ENCODE results near the gene PTGES3.
A peak's percentile ranks its signal among the peaks of the same experiment; 100 is the strongest.

PTGES3 gene

GRCh38 chr12:56694161-56694560 lies 6.1 kb upstream of the PTGES3 start:
- no peak for TF ChIP-seq CTCF (IDR thresholded peaks at IDR 0.05; ENCODE audit: insufficient read depth, low read length, missing control alignments)
- DNase-seq (ENCODE audit: low read depth, low spot score) = no peak
- POLR2A ChIA-PET = no interaction called here
- CTCF ChIA-PET = no interaction called here
- no peak overlapping the region for H3K4me3 ChIP-seq (ENCODE audit: low read depth, low read length)

- POLR2A ChIA-PET = interaction anchor here (0.6 to 1.9 kb wide), 5 partner anchors 26 to 43 kb away, joined by 3 to 9 read pairs (median 5); partner anchors contain the start of genes ATP5F1B and NACA
- no peak for DNase-seq (ENCODE audit: low read depth, low spot score)
- TF ChIP-seq CTCF (IDR thresholded peaks at IDR 0.05; ENCODE audit: insufficient read depth, low read length, missing control alignments) = no peak
- CTCF ChIA-PET = interaction anchor here (1.5 kb wide), 1 partner anchor 52 kb away, joined by 6 read pairs; no protein-coding TSS in a partner anchor
- peak overlapping the region; percentile 59 for H3K4me3 ChIP-seq (ENCODE audit: low read depth, low read length)
These were observed 694 bp upstream of the PTGES3 start for GRCh38 chr12:56688846-56689109.

- no peak for TF ChIP-seq CTCF (IDR thresholded peaks at IDR 0.05; ENCODE audit: insufficient read depth, low read length, missing control alignments)
- H3K4me3 ChIP-seq (ENCODE audit: low read depth, low read length) = peak overlapping the region; percentile 95
- CTCF ChIA-PET = interaction anchor here (1.5 to 5.8 kb wide), 2 partner anchors 51 to 52 kb away, joined by 6 to 26 read pairs; no protein-coding TSS in a partner anchor
- POLR2A ChIA-PET = interaction anchor here (1.0 to 1.9 kb wide), 3 partner anchors 11 to 42 kb away, joined by 3 to 9 read pairs (median 3); partner anchors contain the start of genes ATP5F1B and NACA
- no peak for DNase-seq (ENCODE audit: low read depth, low spot score)
These were observed 608 bp downstream of the PTGES3 start for GRCh38 chr12:56687223-56688128.

DNA sequence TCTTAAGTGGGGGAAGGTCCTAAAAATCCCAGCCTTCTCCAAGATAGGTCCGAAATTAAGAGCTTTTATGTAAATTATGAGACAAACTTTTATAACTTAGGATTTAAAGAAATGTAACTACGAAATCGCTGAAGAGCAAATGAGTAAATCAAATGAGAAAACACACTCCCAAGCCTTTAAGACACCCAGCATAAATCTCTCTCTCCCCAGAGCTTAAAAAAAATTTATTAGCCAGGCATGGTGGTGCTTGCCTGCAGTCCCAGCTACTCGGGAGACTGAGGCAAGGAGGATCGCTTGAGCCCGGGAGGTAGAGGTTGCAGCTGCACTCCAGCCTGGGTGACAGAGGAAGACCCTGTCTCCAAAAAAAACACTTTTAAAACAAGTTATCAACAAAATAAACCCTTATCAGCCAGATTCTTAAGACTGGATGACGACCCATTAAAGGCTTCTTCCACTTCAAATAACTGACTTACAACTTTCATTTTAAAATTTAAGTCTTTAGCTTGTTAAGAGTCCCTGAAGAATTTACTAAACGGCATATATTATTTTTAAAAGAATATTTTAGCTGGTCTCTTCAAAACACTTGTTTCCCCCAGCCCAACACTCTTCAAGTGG lies 3.2 kb downstream of the PTGES3 start:
- ChIA-PET CTCF (interaction anchor here (0.7 to 5.8 kb wide), 6 partner anchors 10 to 49 kb away, joined by 3 to 26 read pairs (median 3); no protein-coding TSS in a partner anchor), POLR2A (interaction anchor here (0.6 kb wide), 1 partner anchor 1042 kb away, joined by 3 read pairs; no protein-coding TSS in a partner anchor)
- no peak for DNase-seq (ENCODE audit: low read depth, low spot score)
- TF ChIP-seq CTCF (IDR thresholded peaks at IDR 0.05; ENCODE audit: insufficient read depth, low read length, missing control alignments) = no peak
- peak overlapping the region; percentile 40 for H3K4me3 ChIP-seq (ENCODE audit: low read depth, low read length)

DNA sequence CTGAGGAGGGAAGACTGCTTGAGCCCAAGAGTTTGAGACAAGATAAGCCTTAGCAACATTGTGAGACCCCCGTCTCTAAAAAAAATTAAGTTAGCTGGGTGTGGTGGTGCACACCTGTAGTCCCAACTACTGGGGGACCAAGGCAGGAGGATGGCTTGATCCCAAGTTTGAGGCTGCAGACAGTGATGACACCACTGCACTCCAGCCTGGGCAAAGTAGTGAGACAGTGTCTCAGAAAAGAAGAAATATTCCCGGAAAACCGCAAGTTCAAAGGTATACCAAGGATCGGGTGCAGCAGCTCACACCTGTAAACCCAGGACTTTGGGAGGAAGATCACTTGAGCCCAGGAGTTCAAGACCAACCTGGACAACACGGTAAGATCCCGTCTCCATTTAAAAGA lies 5.8 kb downstream of the PTGES3 start:
- no peak for DNase-seq (ENCODE audit: low read depth, low spot score)
- CTCF ChIA-PET = interaction anchor here (0.9 to 5.8 kb wide), 2 partner anchors 14 to 47 kb away, joined by 3 to 26 read pairs; no protein-coding TSS in a partner anchor
- no peak for TF ChIP-seq CTCF (IDR thresholded peaks at IDR 0.05; ENCODE audit: insufficient read depth, low read length, missing control alignments)
- POLR2A ChIA-PET = interaction anchor here (0.6 kb wide), 1 partner anchor 266 kb away, joined by 3 read pairs; no protein-coding TSS in a partner anchor
- H3K4me3 ChIP-seq (ENCODE audit: low read depth, low read length) = no peak overlapping the region

Measured in AG04449 (cell line).